ENCODE measurements around the gene OR13J1. TPM values are rescaled to one million over a fixed set of nuclear protein-coding genes. Genes with fewer than 3 reads are reported as not detected.

The OR13J1 gene
- total and polyA plus RNA-seq, 4 donors, result not detected

- Histone ChIP-seq H3K27ac (ENCODE audit: low read depth in 1 of 2, low read length in 1 of 2) (no peak overlapping the region), H3K36me3 (ENCODE audit: control insufficient read depth in 4 of 4, insufficient read depth in 4 of 4, low read length in 4 of 4) (no peaks in the 10 kb centered on the region), H3K4me1 (ENCODE audit: control insufficient read depth in 5 of 5, insufficient read depth in 5 of 5, low read length in 5 of 5) (no peaks in the 10 kb centered on the region), H3K4me3 (no peak overlapping the region), H3K27me3 (ENCODE audit: control insufficient read depth in 3 of 3, insufficient read depth in 3 of 3, low read length in 2 of 3) (no peaks in the 10 kb centered on the region), H3K9me3 (ENCODE audit: control insufficient read depth in 4 of 4, insufficient read depth in 3 of 4, low read length in 3 of 4) (peaks cover 0 to 4% (median 0%) of the 10 kb centered on the region in 4 donors), H3K9ac (ENCODE audit: insufficient read depth in 1 of 2, low read length in 2 of 2) (peak overlapping the region in 1 of 2 donors; percentile 23)
- no peak for ATAC-seq (ENCODE audit: insufficient read depth, low FRiP score)
- TF ChIP-seq CTCF (IDR thresholded peaks at IDR 0.05; ENCODE audit: control extremely low read depth, extremely low read depth), result peak; percentile 90
- 2 to 4% methylated on average over 4 of the region's 4 CpGs for WGBS, 2 donors
- DNase-seq, result peak; percentile 79 to 84 (median 80)
These were observed 12.2 kb upstream of the OR13J1 start for GRCh38 chr9:35882263-35882848.

GRCh38 chr9:35872505-35872904, 2.3 kb upstream of the OR13J1 start:
- no peak for TF ChIP-seq CTCF (IDR thresholded peaks at IDR 0.05; ENCODE audit: control extremely low read depth, extremely low read depth)

GRCh38 chr9:35871545-35871944, 1.3 kb upstream of the OR13J1 start:
- H3K27ac ChIP-seq (ENCODE audit: low read depth in 1 of 2, low read length in 1 of 2), result no peak overlapping the region
- no peak for DNase-seq
- TF ChIP-seq CTCF (IDR thresholded peaks at IDR 0.05; ENCODE audit: control extremely low read depth, extremely low read depth), result no peak

More at GRCh38 chr9:35872505-35872904, 2.3 kb upstream of the OR13J1 start:
- ATAC-seq (ENCODE audit: insufficient read depth, low FRiP score) (no peak), DNase-seq (no peak)
- Histone ChIP-seq H3K9ac (ENCODE audit: insufficient read depth in 1 of 2, low read length in 2 of 2) (no peak overlapping the region), H3K4me1 (ENCODE audit: control insufficient read depth in 5 of 5, insufficient read depth in 5 of 5, low read length in 5 of 5) (peaks cover 0 to 4% (median 0%) of the 10 kb centered on the region in 5 donors), H3K9me3 (ENCODE audit: control insufficient read depth in 4 of 4, insufficient read depth in 3 of 4, low read length in 3 of 4) (peaks cover 0 to 2% (median 0%) of the 10 kb centered on the region in 4 donors), H3K36me3 (ENCODE audit: control insufficient read depth in 4 of 4, insufficient read depth in 4 of 4, low read length in 4 of 4) (no peaks in the 10 kb centered on the region), H3K27me3 (ENCODE audit: control insufficient read depth in 3 of 3, insufficient read depth in 3 of 3, low read length in 2 of 3) (no peaks in the 10 kb centered on the region), H3K4me3 (no peak overlapping the region), H3K27ac (ENCODE audit: low read depth in 1 of 2, low read length in 1 of 2) (no peak overlapping the region)
- 71 to 81% methylated on average over 3 of the region's 3 CpGs for WGBS, 2 donors

More at GRCh38 chr9:35871545-35871944, 1.3 kb upstream of the OR13J1 start:
- Histone ChIP-seq H3K9ac (ENCODE audit: insufficient read depth in 1 of 2, low read length in 2 of 2) (no peak overlapping the region), H3K4me1 (ENCODE audit: control insufficient read depth in 5 of 5, insufficient read depth in 5 of 5, low read length in 5 of 5) (peaks cover 0 to 4% (median 0%) of the 10 kb centered on the region in 5 donors), H3K9me3 (ENCODE audit: control insufficient read depth in 4 of 4, insufficient read depth in 3 of 4, low read length in 3 of 4) (no peaks in the 10 kb centered on the region), H3K36me3 (ENCODE audit: control insufficient read depth in 4 of 4, insufficient read depth in 4 of 4, low read length in 4 of 4) (no peaks in the 10 kb centered on the region), H3K4me3 (no peak overlapping the region), H3K27me3 (ENCODE audit: control insufficient read depth in 3 of 3, insufficient read depth in 3 of 3, low read length in 2 of 3) (no peaks in the 10 kb centered on the region)
- ATAC-seq (ENCODE audit: insufficient read depth, low FRiP score), result no peak
- 68 to 88% methylated on average over 3 of the region's 3 CpGs for WGBS, 2 donors

Measured in lung (tissue), 12 donors.